Mammary epithelial cell (primary cell): Measurements from ENCODE around the gene MAGEB17.

ENCODE experiments used
- CTCF ChIP-seq, 2 donors: IDR thresholded peaks in 1 of 2; conservative IDR thresholded peaks in 1 of 2; 2 replicates each; pipeline ENCODE4 v1.5.1; 2011 to 2012; ENCODE audit warnings: inconsistent platforms in 2 of 2, low read length in 2 of 2, mild to moderate bottlenecking in 2 of 2, control low read depth in 1 of 2, low read depth in 1 of 2; ENCODE audit not compliant: insufficient read depth in 1 of 2; ENCODE audit errors: extremely low read depth in 1 of 2
- EZH2 ChIP-seq: IDR thresholded peaks from 2 replicates; pipeline ENCODE4 v1.6.1; 2012; ENCODE audit warnings: low read length, inconsistent platforms, borderline replicate concordance

DNA sequence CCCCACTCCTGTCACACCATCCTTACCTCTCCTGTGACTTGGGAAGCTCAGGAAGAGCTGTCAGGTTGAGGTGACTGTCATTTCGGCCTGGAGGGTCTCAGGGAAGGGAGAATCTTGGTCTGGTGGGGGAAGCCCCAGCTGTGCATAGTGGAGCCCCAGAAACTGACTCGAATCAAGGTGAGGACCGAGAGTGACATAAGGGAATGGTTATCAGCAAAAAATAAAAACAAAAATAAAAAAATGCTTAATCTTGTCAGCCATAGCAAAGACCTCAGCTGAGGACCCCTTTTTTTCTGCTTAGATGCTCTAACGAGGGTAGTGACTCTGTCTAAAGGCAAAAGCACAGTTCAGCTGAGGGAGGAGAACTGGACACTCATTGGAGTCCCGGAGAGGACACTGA is at the start of gene MAGEB17:
- no peak for TF ChIP-seq CTCF (conservative IDR thresholded peaks at IDR 0.05 in 1 of 2, IDR thresholded peaks at IDR 0.05 in 1 of 2; ENCODE audit: extremely low read depth in 1 of 2, insufficient read depth in 1 of 2, low read depth in 1 of 2, low read length in 2 of 2)
- TF ChIP-seq EZH2, result no peak
